ENCODE results near the gene DDOST.

DNA sequence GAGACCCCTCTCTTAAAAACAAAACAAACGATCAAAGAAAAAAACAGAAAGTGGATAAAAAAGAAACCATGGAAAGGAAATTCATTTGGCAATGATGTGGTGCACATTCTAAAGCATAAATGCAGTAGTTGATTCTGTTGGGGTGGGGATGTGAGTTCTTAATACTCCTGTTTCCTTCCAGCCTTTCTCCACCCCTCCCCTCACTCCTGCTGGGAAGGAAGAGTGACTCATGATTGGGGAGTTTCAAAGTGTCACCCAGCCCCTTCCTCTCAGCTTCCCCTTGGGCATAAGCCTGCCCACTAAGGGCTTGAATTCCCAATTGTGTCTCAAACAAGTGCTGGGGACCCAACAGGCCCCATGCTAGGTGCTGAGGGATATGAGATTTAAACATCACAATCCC is 34.6 kb downstream of the DDOST start:
- no peak for TF ChIP-seq POLR2AphosphoS5 (IDR thresholded peaks at IDR 0.05; ENCODE audit: borderline replicate concordance, low read depth, low read length)
- no peak for TF ChIP-seq EZH2 (IDR thresholded peaks at IDR 0.05)

Data from SK-N-MC (cell line).